ENCODE measurements around the gene UBXN2A. TPM values are rescaled to one million over a fixed set of nuclear protein-coding genes. Genes with fewer than 3 reads are reported as not detected.
A peak's percentile ranks its signal among the peaks of the same experiment; 100 is the strongest.
"Not testable (repeated sequence)": the region's sequence is repeated elsewhere in the genome, so short reads cannot be mapped to it uniquely, and the experiment has no call there.

The UBXN2A gene
- total RNA-seq, 1 donor from 2014 or later = 30.3 TPM

GRCh38 chr2:23926750-23927571, 13.3 kb upstream of the UBXN2A start, which contains the start of gene ATAD2B:
Gene ATAD2B, minus strand, starts transcription at chr2:23927123. Its CDS starts 353 bp downstream, at chr2:23926770.
- DNase-seq (ENCODE audit: low spot score) = peak; percentile 94
- peak; percentile 95 for ATAC-seq
- intact Hi-C loops (cut with DNase I) = loop anchor here (2.0 kb wide), 1 partner anchor 158 kb away; the partner anchor contains the start of gene TP53I3

GRCh38 chr2:23934259-23934658, 6.0 kb upstream of the UBXN2A start:
- no peak for ATAC-seq
- no peak for DNase-seq (ENCODE audit: low spot score)
- intact Hi-C loops (cut with DNase I) = no loop called here

- DNase-seq (ENCODE audit: low spot score) = no peak
- peak; percentile 28 for ATAC-seq
- intact Hi-C loops (cut with DNase I) = no loop called here
Measured at GRCh38 chr2:23940718-23941620, 706 bp downstream of the UBXN2A start.

GRCh38 chr2:23941644-23942043, 1.4 kb downstream of the UBXN2A start:
- intact Hi-C loops (cut with DNase I) = no loop called here
- no peak for ATAC-seq
- DNase-seq (ENCODE audit: low spot score) = no peak

GRCh38 chr2:23943666-23944065, 3.4 kb downstream of the UBXN2A start:
- intact Hi-C loops (cut with DNase I) = no loop called here
- no peak for DNase-seq (ENCODE audit: low spot score)
- ATAC-seq = no peak

GRCh38 chr2:23944527-23944926, 4.3 kb downstream of the UBXN2A start:
- peak; percentile 53 for ATAC-seq
- intact Hi-C loops (cut with DNase I) = no loop called here
- no peak for DNase-seq (ENCODE audit: low spot score)

GRCh38 chr2:23944976-23945375, 4.7 kb downstream of the UBXN2A start:
- intact Hi-C loops (cut with DNase I) = no loop called here
- DNase-seq (ENCODE audit: low spot score) = no peak
- ATAC-seq = no peak

GRCh38 chr2:23947350-23947749, 7.1 kb downstream of the UBXN2A start:
- ATAC-seq (no peak), DNase-seq (ENCODE audit: low spot score) (no peak)
- intact Hi-C loops (cut with DNase I) = no loop called here

- ATAC-seq; DNase-seq (ENCODE audit: low spot score); intact Hi-C loops (cut with DNase I): not testable (repeated sequence)
Measured at GRCh38 chr2:23952558-23952957, 12.3 kb downstream of the UBXN2A start.

- ATAC-seq (no peak), DNase-seq (ENCODE audit: low spot score) (no peak)
- intact Hi-C loops (cut with DNase I) = no loop called here
Measured at GRCh38 chr2:23953625-23954024, 13.4 kb downstream of the UBXN2A start.

GRCh38 chr2:23954325-23955014, 14.2 kb downstream of the UBXN2A start:
- DNase-seq (ENCODE audit: low spot score) (no peak), ATAC-seq (no peak)
- intact Hi-C loops (cut with DNase I) = no loop called here

GRCh38 chr2:23967846-23968245, 27.6 kb downstream of the UBXN2A start:
- intact Hi-C loops (cut with DNase I) = no loop called here
- ATAC-seq (no peak), DNase-seq (ENCODE audit: low spot score) (no peak)

- no peak for DNase-seq (ENCODE audit: low spot score)
- no peak for ATAC-seq
- intact Hi-C loops (cut with DNase I) = no loop called here
Measured at GRCh38 chr2:23976883-23977282, 36.6 kb downstream of the UBXN2A start.

GRCh38 chr2:23988371-23988770, 48.1 kb downstream of the UBXN2A start:
- ATAC-seq (no peak), DNase-seq (ENCODE audit: low spot score) (no peak)
- intact Hi-C loops (cut with DNase I) = no loop called here

- intact Hi-C loops (cut with DNase I) = no loop called here
- no peak for DNase-seq (ENCODE audit: low spot score)
Measured at GRCh38 chr2:23992931-23993330, 52.7 kb downstream of the UBXN2A start.

GRCh38 chr2:23993736-23994269, 53.5 kb downstream of the UBXN2A start:
- DNase-seq (ENCODE audit: low spot score) = no peak
- intact Hi-C loops (cut with DNase I) = no loop called here
- ATAC-seq = no peak

More at GRCh38 chr2:23992931-23993330, 52.7 kb downstream of the UBXN2A start:
- ATAC-seq = no peak

- ATAC-seq (no peak), DNase-seq (ENCODE audit: low spot score) (no peak)
- intact Hi-C loops (cut with DNase I) = no loop called here
Measured at GRCh38 chr2:23994567-23994966, 54.3 kb downstream of the UBXN2A start.

- intact Hi-C loops (cut with DNase I) = no loop called here
- ATAC-seq = no peak
- DNase-seq (ENCODE audit: low spot score) = no peak
Measured at GRCh38 chr2:24007693-24008092, 67.4 kb downstream of the UBXN2A start.

Data from sciatic nerve (tissue), 2 donors.